Measurements from ENCODE around the gene ICA1. TPM values are rescaled to one million over a fixed set of nuclear protein-coding genes. Genes with fewer than 3 reads are reported as not detected.

Gene ICA1
- polyA plus RNA-seq, 1 donor (not counting 4 experiments of a cell fraction or from before 2014, with no cell fraction given): 1.9 TPM

DNA sequence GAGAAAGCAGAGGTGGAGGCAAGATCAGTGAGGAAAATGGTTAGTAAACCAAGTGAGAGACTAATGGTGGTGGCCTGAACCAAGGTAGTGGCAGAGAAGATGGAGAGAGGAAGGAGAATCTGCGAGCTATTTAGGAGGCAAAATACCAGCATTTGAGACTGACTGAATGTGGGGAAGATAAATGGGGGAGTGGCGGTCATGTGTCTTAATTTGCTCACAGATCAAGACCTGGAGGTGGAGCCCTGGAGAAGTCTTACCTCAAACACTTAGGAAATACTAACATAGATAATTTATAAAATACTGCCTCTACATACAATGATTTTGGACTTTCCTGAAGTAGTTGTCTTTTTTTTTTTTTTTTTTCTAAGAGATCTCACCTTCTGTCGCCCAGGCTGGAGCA lies 34.7 kb downstream of the ICA1 start:
- H3K4me2 ChIP-seq (ENCODE audit: control insufficient read depth, extremely low read depth, insufficient read depth, low read depth, low read length): no peak overlapping the region
- TF ChIP-seq, protein P1, sequence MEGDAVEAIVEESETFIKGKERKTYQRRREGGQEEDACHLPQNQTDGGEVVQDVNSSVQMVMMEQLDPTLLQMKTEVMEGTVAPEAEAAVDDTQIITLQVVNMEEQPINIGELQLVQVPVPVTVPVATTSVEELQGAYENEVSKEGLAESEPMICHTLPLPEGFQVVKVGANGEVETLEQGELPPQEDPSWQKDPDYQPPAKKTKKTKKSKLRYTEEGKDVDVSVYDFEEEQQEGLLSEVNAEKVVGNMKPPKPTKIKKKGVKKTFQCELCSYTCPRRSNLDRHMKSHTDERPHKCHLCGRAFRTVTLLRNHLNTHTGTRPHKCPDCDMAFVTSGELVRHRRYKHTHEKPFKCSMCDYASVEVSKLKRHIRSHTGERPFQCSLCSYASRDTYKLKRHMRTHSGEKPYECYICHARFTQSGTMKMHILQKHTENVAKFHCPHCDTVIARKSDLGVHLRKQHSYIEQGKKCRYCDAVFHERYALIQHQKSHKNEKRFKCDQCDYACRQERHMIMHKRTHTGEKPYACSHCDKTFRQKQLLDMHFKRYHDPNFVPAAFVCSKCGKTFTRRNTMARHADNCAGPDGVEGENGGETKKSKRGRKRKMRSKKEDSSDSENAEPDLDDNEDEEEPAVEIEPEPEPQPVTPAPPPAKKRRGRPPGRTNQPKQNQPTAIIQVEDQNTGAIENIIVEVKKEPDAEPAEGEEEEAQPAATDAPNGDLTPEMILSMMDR (optimal IDR thresholded peaks at IDR 0.05 in 1 of 3, IDR thresholded peaks at IDR 0.05 in 1 of 3, conservative IDR thresholded peaks at IDR 0.05 in 1 of 3; ENCODE audit: extremely low read depth in 1 of 3, insufficient read depth in 2 of 3, low read length in 3 of 3): no peak
- no peaks in the 10 kb centered on the region for H3K9me1 ChIP-seq (ENCODE audit: control insufficient read depth, extremely low read depth, insufficient read depth, low read length)
- dilution Hi-C loops (cut with MboI; ENCODE audit: extremely low pct_ligation_motif_present, low sequenced_read_pairs): no loop called here
- no peak overlapping the region for H3K4me3 ChIP-seq (ENCODE audit: control insufficient read depth in 2 of 3, extremely low read depth in 1 of 3, insufficient read depth in 2 of 3, low read depth in 1 of 3, low read length in 3 of 3)
- DNase-seq (ENCODE audit: low read depth, low spot score) (no peak), FAIRE-seq (no peak)
- no peaks in the 10 kb centered on the region for H3K79me2 ChIP-seq (ENCODE audit: control insufficient read depth, insufficient read depth, low read length)
- H3K27me3 ChIP-seq (ENCODE audit: control insufficient read depth, extremely low read depth, insufficient read depth, low read length): no peaks in the 10 kb centered on the region
- no peaks in the 10 kb centered on the region for H3K9me3 ChIP-seq (ENCODE audit: control insufficient read depth, low read depth, low read length)
- H3K27ac ChIP-seq (ENCODE audit: control insufficient read depth, insufficient read depth, low read length): no peak overlapping the region
- no peaks in the 10 kb centered on the region for H4K20me1 ChIP-seq (ENCODE audit: control insufficient read depth, extremely low read depth, insufficient read depth, low read length)
- H2AFZ ChIP-seq (ENCODE audit: control insufficient read depth, low read length): no peak overlapping the region
- H3K9ac ChIP-seq (ENCODE audit: control insufficient read depth, extremely low read depth, insufficient read depth, low read length): no peak overlapping the region
- H3K36me3 ChIP-seq (ENCODE audit: control insufficient read depth in 2 of 2, extremely low read depth in 1 of 2, insufficient read depth in 2 of 2, low read length in 2 of 2): no peaks in the 10 kb centered on the region
- no peaks in the 10 kb centered on the region for H3K4me1 ChIP-seq (ENCODE audit: control insufficient read depth, extremely low read depth, insufficient read depth, low read length)

DNA sequence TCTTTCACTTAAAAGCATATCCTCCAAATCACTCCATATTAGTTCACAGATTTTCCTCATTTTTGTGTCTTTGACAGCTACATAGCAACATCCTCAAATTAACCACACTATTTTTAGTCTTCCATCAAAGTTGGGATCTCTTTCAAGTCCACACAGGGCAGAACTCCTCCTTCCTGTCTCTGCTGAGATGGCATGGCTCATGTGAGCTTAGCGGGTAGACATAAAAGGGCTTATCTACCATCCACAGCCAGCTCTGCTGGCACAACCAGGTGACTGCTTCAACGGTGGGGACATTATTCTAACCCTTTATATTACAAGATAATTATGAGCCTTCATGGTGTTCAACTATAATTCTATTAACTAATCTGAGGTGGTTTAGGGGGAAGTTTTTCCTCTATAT lies 35.5 kb downstream of the ICA1 start:
- dilution Hi-C loops (cut with MboI; ENCODE audit: extremely low pct_ligation_motif_present, low sequenced_read_pairs): no loop called here
- no peak for TF ChIP-seq EZH2 (IDR thresholded peaks at IDR 0.05; ENCODE audit: low read length)
- TF ChIP-seq, protein P1 (optimal IDR thresholded peaks at IDR 0.05 in 1 of 3, IDR thresholded peaks at IDR 0.05 in 1 of 3, conservative IDR thresholded peaks at IDR 0.05 in 1 of 3; ENCODE audit: extremely low read depth in 1 of 3, insufficient read depth in 2 of 3, low read length in 3 of 3): no peak
- H3K36me3 ChIP-seq (ENCODE audit: control insufficient read depth in 2 of 2, extremely low read depth in 1 of 2, insufficient read depth in 2 of 2, low read length in 2 of 2): no peaks in the 10 kb centered on the region

More for the DNA sequence above, 35.5 kb downstream of the ICA1 start:
- FAIRE-seq (no peak), DNase-seq (ENCODE audit: low read depth, low spot score) (no peak)
- no peak overlapping the region for H3K27ac ChIP-seq (ENCODE audit: control insufficient read depth, insufficient read depth, low read length)
- H4K20me1 ChIP-seq (ENCODE audit: control insufficient read depth, extremely low read depth, insufficient read depth, low read length): no peaks in the 10 kb centered on the region
- no peaks in the 10 kb centered on the region for H3K79me2 ChIP-seq (ENCODE audit: control insufficient read depth, insufficient read depth, low read length)
- H3K4me3 ChIP-seq (ENCODE audit: control insufficient read depth in 2 of 3, extremely low read depth in 1 of 3, insufficient read depth in 2 of 3, low read depth in 1 of 3, low read length in 3 of 3): no peak overlapping the region
- H3K4me2 ChIP-seq (ENCODE audit: control insufficient read depth, extremely low read depth, insufficient read depth, low read depth, low read length): no peak overlapping the region
- no peak overlapping the region for H3K9ac ChIP-seq (ENCODE audit: control insufficient read depth, extremely low read depth, insufficient read depth, low read length)
- H3K9me1 ChIP-seq (ENCODE audit: control insufficient read depth, extremely low read depth, insufficient read depth, low read length): no peaks in the 10 kb centered on the region
- no peaks in the 10 kb centered on the region for H3K9me3 ChIP-seq (ENCODE audit: control insufficient read depth, low read depth, low read length)
- H3K27me3 ChIP-seq (ENCODE audit: control insufficient read depth, extremely low read depth, insufficient read depth, low read length): no peaks in the 10 kb centered on the region
- no peak overlapping the region for H2AFZ ChIP-seq (ENCODE audit: control insufficient read depth, low read length)
- H3K4me1 ChIP-seq (ENCODE audit: control insufficient read depth, extremely low read depth, insufficient read depth, low read length): no peaks in the 10 kb centered on the region

All from keratinocyte (primary cell).